SH-SY5Y (cell line): ENCODE measurements around the gene AP2A1.

Experiments
- GATA2 ChIP-seq: IDR thresholded peaks from 2 replicates; pipeline ENCODE4 v1.6.1; 2011; ENCODE audit warnings: mild to moderate bottlenecking, low read depth, low read length
- GATA3 ChIP-seq: IDR thresholded peaks from 2 replicates; pipeline ENCODE4 v1.6.1; 2011; ENCODE audit warnings: low read depth, mild to moderate bottlenecking, low read length, moderate library complexity

DNA sequence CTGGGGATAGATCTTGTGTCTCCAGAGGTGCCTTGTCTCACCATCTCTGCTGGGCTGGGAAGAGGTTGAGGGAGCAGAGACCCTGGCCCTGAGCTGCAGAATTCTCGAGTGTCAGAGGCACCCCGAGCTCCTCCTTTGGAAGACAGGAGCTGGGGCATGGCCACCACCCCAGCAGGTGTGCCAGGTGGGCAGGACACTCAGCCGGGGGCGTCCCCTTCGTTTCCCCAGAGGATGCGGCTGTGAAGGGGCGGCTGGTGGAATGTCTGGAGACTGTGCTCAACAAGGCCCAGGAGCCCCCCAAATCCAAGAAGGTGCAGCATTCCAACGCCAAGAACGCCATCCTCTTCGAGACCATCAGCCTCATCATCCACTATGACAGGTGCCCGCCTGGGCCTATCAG is 31.8 kb downstream of the AP2A1 start:
- TF ChIP-seq GATA2 (no peak), GATA3 (no peak)
